Lung (tissue), 12 donors: ENCODE measurements around the gene ISM1. TPM values are rescaled to one million over a fixed set of nuclear protein-coding genes. Genes with fewer than 3 reads are reported as not detected.

Source experiments
- ATAC-seq: fragments of 200-7000 bp; cut with Tn5 transposase; one replicate; pipeline ENCODE4 v1.9.1; 2020; ENCODE audit warnings: moderate number of reproducible peaks; ENCODE audit not compliant: insufficient read depth, low FRiP score
- DNase-seq, 3 donors: peaks; one replicate each; pipeline ENCODE4 v3.0.0-alpha.2; 2013 to 2017
- H3K27ac ChIP-seq, 2 donors: one replicate each; pipeline ENCODE4 v1.5.1; 2013; ENCODE audit warnings: mild to moderate bottlenecking in 2 of 2, moderate library complexity in 2 of 2, control low read depth in 1 of 2, inconsistent platforms in 1 of 2, low read depth in 1 of 2, low read length in 1 of 2
- H3K27me3 ChIP-seq, 3 donors: one replicate each; pipeline ENCODE4 v1.5.1; 2013; ENCODE audit warnings: low read length in 2 of 3; ENCODE audit not compliant: control insufficient read depth in 3 of 3, insufficient read depth in 3 of 3
- H3K36me3 ChIP-seq, 4 donors: one replicate each; pipeline ENCODE4 v1.5.1; 2013; ENCODE audit warnings: low read length in 4 of 4, mild to moderate bottlenecking in 1 of 4, moderate library complexity in 1 of 4; ENCODE audit not compliant: control insufficient read depth in 4 of 4, insufficient read depth in 4 of 4
- H3K4me1 ChIP-seq, 5 donors: one replicate each; pipeline ENCODE4 v1.5.1; 2013; ENCODE audit warnings: low read length in 5 of 5, mild to moderate bottlenecking in 2 of 5, moderate library complexity in 1 of 5; ENCODE audit not compliant: control insufficient read depth in 5 of 5, insufficient read depth in 5 of 5
- H3K4me3 ChIP-seq: one replicate; pipeline ENCODE4 v1.5.1; 2013; ENCODE audit warnings: mild to moderate bottlenecking, control low read depth, moderate library complexity
- H3K9ac ChIP-seq, 2 donors: one replicate each; pipeline ENCODE4 v1.5.1; 2013; ENCODE audit warnings: low read length in 2 of 2, control low read depth in 1 of 2; ENCODE audit not compliant: insufficient read depth in 1 of 2
- H3K9me3 ChIP-seq, 4 donors: one replicate each; pipeline ENCODE4 v1.5.1; 2013; ENCODE audit warnings: low read length in 3 of 4, mild to moderate bottlenecking in 1 of 4, moderate library complexity in 1 of 4; ENCODE audit not compliant: control insufficient read depth in 4 of 4, insufficient read depth in 3 of 4
- WGBS, 2 donors: extraction: QIAGEN DNeasy Blood & Tissue Kit; methylation state at CpG; one replicate each; pipeline ENCODE4 v1.1.7; 2013; 5-methylcytosine and 5-hydroxymethylcytosine counted together
- polyA plus RNA-seq, 2 donors: library from polyadenylated mRNA; stranded (reverse); fragments of 200-250 nt; gene quantifications; one replicate each; pipeline ENCODE4 v1.2.1, GENCODE V29; 2013
- total RNA-seq, 2 donors: library from RNA; depleted of rRNA in 1 of 2; stranded (reverse); fragments of >200 nt in 1 of 2; gene quantifications; one replicate each; pipeline ENCODE4 v1.2.1, GENCODE V29; 2014 to 2021
- TF ChIP-seq, protein P1 (sequence below): IDR thresholded peaks from 2 replicates; pipeline ENCODE4 v1.5.1; 2012; ENCODE audit warnings: mild to moderate bottlenecking; ENCODE audit errors: control extremely low read depth, extremely low read depth
- donor health status: control.
- donor health status: control.
- donor health status: Bipolar disorder and iron deficiency.
- donor health status: healthy.
- donor health status: DM: yes; HTN: yes; CAD: no.

Gene ISM1
- total and polyA plus RNA-seq, 4 donors = 1.6 to 13.6 (median 2.9) TPM

DNA sequence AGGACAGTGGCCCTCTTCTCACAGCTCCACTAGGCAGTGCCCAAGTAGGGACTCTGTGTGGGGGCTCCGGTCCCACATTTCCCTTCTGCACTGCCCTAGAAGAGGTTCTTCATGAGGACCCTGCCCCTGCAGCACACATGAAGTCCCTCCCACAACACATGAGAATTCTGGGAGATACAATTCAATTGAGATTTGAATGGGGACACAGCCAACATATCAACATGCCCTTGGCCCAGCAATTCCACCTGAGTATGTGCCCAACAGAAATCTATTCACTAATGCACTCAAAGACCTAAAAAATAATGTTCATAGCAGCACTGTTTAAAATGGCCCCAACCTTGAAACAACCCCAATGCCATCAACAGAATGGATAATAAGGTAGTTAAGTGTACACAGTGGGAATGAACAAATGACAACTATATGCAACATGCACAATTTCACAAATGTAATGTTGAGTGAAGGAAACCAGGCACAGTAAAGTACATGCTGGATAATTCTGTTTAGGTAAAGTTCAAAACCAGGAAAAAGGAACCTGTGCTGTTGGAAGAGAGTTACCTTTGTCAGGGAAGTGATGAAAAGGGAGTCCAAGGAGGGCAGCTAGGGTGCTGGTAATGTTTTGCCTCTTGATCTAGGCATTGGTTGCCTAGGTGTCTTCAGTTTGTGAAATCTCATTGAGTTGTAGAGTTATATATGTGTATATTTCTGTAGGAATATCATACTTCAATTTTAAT lies 16.1 kb downstream of the ISM1 start:
- Histone ChIP-seq H3K27ac (no peak overlapping the region), H3K9ac (no peak overlapping the region), H3K36me3 (no peaks in the 10 kb centered on the region), H3K4me3 (no peak overlapping the region), H3K27me3 (no peaks in the 10 kb centered on the region), H3K9me3 (no peaks in the 10 kb centered on the region), H3K4me1 (peaks cover 0 to 2% (median 0%) of the 10 kb centered on the region in 5 donors)
- TF ChIP-seq, protein P1, sequence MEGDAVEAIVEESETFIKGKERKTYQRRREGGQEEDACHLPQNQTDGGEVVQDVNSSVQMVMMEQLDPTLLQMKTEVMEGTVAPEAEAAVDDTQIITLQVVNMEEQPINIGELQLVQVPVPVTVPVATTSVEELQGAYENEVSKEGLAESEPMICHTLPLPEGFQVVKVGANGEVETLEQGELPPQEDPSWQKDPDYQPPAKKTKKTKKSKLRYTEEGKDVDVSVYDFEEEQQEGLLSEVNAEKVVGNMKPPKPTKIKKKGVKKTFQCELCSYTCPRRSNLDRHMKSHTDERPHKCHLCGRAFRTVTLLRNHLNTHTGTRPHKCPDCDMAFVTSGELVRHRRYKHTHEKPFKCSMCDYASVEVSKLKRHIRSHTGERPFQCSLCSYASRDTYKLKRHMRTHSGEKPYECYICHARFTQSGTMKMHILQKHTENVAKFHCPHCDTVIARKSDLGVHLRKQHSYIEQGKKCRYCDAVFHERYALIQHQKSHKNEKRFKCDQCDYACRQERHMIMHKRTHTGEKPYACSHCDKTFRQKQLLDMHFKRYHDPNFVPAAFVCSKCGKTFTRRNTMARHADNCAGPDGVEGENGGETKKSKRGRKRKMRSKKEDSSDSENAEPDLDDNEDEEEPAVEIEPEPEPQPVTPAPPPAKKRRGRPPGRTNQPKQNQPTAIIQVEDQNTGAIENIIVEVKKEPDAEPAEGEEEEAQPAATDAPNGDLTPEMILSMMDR = no peak
- 94 to 100% methylated on average over 1 of the region's 1 CpG for WGBS, 2 donors
- ATAC-seq = no peak
- DNase-seq = no peak

DNA sequence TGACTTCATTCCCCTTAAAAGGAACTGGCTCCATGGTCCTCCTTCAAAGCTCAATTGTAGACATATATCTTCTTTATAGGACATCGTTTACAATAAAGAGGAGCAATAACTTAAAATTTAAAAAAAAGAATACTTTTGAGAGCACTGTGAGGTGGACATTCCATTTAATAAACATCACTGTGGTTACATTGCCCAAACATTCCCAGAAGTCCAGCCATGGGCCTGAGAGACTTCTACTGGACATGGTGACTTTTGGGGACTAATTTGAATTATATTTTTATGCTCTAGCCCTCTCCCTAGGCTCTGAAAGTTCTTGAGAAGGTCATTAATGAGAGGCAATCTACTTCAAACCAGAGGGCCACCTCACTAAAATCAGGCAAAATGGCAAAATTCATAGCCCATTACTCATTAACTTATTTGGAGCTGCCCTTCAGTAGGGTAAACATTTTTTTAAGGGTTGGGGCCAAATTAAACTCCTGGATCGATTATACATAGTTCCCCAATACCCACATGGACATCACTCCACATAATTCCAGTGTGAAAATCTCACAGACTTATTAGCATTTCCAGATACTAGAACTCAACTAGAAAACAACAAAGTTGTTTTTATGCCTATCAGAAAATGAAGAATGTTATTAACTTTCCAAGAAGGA lies 17.1 kb downstream of the ISM1 start:
- 82 to 90% methylated on average over 2 of the region's 2 CpGs for WGBS, 2 donors
- H3K36me3 ChIP-seq = no peaks in the 10 kb centered on the region
- H3K4me1 ChIP-seq = peaks cover 0 to 2% (median 0%) of the 10 kb centered on the region in 5 donors
- H3K9ac ChIP-seq = no peak overlapping the region
- no peak overlapping the region for H3K4me3 ChIP-seq
- no peak overlapping the region for H3K27ac ChIP-seq
- no peaks in the 10 kb centered on the region for H3K27me3 ChIP-seq
- TF ChIP-seq, protein P1 = no peak
- H3K9me3 ChIP-seq = peaks cover 0 to under 1% (median 0%) of the 10 kb centered on the region in 4 donors
- ATAC-seq (no peak), DNase-seq (no peak)

DNA sequence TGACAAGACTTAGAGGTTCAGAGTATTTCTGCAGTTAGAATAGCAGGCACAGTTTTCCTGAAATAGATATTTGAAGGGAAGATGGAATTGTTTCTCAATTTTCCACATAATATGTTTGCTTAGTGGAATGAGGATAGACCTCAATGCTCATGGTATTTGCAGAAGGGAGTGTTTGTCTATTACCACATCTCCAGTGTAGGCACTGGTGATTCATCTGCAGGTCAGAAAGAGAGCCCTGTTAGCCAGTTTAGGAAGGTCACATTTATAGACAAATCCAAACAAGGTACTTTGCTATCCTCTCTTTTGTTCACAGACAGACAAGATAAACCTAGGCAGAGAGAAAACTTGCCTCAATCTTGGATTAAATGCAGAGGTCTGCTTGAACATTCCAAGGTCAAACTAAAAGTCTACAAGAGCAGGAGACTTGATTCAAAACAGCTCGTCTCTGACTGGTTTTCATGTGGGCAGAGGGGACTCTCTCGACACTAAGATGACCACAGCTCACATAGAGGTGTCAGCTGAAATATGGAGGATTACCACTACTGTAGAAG lies 22.8 kb downstream of the ISM1 start:
- Histone ChIP-seq H3K4me3 (no peak overlapping the region), H3K27ac (no peak overlapping the region), H3K36me3 (no peaks in the 10 kb centered on the region), H3K9me3 (peaks cover 0 to 3% (median 0%) of the 10 kb centered on the region in 4 donors), H3K27me3 (no peaks in the 10 kb centered on the region), H3K9ac (no peak overlapping the region), H3K4me1 (peaks cover 0 to 4% (median 0%) of the 10 kb centered on the region in 5 donors)
- ATAC-seq = peak; percentile 34
- WGBS, 2 donors = 85 to 89% methylated on average over 2 of the region's 2 CpGs
- no peak for DNase-seq
- TF ChIP-seq, protein P1 = no peak
